Fibroblast of villous mesenchyme (primary cell): Measurements from ENCODE around the gene SLC25A26. TPM values are rescaled to one million over a fixed set of nuclear protein-coding genes. Genes with fewer than 3 reads are reported as not detected.

Source experiments
- DNase-seq: peaks from one replicate; pipeline ENCODE4 v3.0.0-alpha.2; 2010; ENCODE audit warnings: low read depth
- H3K4me3 ChIP-seq: 2 replicates; pipeline ENCODE4 v1.5.1; 2011; ENCODE audit warnings: low read depth, mild to moderate bottlenecking, low read length
- total RNA-seq: library from RNA; depleted of rRNA; stranded (reverse); fragments of >200 nt; gene quantifications from 2 replicates; pipeline ENCODE4 v1.2.3, GENCODE V29; 2012
- TF ChIP-seq, protein P1 (sequence below): IDR thresholded peaks from 2 replicates; pipeline ENCODE4 v1.5.1; 2012; ENCODE audit warnings: low read depth, mild to moderate bottlenecking, low read length; ENCODE audit not compliant: insufficient read depth

Gene SLC25A26
- total RNA-seq, 1 donor: 18.1 TPM

DNA sequence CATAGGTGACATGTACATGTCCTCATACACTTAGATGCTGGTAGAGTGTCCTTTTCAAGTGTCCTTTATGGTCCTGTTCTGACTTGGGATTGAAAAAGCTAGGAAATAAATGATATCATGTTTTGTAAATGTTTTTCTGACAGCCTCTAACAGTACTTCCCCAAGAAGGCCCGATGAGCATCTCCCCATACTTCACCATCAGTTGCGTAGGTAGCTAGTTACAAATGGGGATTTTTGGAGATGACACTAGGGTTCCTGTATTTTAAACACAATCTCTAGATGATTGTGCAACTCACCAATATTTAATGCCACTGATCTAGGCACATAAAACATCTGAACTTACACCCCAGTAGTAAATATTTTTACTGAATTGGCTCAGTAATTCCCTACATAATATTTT is 27.8 kb downstream of the SLC25A26 start:
- no peak overlapping the region for H3K4me3 ChIP-seq
- no peak for DNase-seq
- TF ChIP-seq, protein P1, sequence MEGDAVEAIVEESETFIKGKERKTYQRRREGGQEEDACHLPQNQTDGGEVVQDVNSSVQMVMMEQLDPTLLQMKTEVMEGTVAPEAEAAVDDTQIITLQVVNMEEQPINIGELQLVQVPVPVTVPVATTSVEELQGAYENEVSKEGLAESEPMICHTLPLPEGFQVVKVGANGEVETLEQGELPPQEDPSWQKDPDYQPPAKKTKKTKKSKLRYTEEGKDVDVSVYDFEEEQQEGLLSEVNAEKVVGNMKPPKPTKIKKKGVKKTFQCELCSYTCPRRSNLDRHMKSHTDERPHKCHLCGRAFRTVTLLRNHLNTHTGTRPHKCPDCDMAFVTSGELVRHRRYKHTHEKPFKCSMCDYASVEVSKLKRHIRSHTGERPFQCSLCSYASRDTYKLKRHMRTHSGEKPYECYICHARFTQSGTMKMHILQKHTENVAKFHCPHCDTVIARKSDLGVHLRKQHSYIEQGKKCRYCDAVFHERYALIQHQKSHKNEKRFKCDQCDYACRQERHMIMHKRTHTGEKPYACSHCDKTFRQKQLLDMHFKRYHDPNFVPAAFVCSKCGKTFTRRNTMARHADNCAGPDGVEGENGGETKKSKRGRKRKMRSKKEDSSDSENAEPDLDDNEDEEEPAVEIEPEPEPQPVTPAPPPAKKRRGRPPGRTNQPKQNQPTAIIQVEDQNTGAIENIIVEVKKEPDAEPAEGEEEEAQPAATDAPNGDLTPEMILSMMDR: no peak

DNA sequence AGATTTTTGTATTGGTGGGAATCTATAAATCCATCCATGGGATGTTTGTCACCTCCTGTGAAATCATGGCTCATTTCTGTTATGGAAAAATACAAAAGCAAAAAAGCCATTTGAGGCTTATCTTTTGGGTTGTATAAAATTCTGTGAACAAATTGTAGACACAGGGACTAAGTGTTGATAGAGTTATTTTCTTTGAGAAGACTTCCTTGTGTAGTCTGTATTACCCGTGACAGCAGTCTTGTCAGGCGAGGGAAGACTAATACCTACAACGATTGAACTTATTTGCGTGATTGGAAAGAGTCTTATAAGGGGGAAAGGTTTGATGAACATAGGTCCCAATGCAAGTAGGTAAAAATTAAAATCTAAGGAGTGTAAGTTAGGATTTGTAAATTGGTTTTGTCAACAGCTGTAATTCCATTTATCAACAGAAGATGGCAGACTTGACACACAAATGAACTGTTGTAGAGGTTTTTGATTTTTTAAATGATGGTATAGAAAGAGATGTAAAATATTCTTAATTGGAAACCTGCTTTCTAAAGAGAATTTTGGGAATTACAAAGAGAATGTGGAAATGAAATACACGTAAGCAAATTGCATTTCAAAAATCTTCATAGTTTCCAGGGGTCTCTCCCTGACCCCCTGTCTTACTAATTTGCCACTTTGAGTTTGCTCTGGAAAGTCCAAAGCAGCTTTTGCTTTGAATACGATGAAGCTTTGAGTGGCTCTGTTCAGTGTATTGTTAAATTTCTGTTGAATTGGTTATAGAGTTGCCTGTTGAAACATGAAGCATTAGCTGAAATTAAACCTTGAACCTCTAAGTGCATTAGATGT is 33.2 kb downstream of the SLC25A26 start:
- H3K4me3 ChIP-seq: no peak overlapping the region
- TF ChIP-seq, protein P1: peak; percentile 65
- peak; percentile 59 for DNase-seq

DNA sequence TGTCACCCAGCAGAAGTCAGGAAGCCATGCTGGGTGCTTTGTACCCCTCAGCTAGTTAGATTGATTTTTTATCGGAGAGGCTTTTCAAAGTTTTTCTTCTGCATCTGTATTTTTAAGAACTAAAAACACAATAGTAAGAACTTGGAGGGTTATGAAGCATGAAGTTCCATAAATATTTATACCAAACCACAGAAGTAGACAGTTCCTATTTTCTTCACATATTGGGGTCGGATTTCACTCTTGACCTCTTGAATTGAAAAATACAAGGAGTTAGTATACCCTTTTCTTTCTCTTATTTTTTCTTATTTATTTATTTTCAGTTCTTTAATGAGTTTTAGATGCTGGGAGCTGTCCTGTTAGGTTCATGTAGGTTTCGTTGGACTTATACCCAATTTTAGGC is 35.1 kb downstream of the SLC25A26 start:
- H3K4me3 ChIP-seq: no peak overlapping the region
- no peak for DNase-seq
- TF ChIP-seq, protein P1: no peak

GRCh38 chr3:66256806-66257205 is 36.0 kb downstream of the SLC25A26 start:
- H3K4me3 ChIP-seq: no peak overlapping the region
- TF ChIP-seq, protein P1: no peak
- no peak for DNase-seq

GRCh38 chr3:66259566-66260255 is 38.9 kb downstream of the SLC25A26 start:
- TF ChIP-seq, protein P1: no peak
- H3K4me3 ChIP-seq: no peak overlapping the region
- no peak for DNase-seq

DNA sequence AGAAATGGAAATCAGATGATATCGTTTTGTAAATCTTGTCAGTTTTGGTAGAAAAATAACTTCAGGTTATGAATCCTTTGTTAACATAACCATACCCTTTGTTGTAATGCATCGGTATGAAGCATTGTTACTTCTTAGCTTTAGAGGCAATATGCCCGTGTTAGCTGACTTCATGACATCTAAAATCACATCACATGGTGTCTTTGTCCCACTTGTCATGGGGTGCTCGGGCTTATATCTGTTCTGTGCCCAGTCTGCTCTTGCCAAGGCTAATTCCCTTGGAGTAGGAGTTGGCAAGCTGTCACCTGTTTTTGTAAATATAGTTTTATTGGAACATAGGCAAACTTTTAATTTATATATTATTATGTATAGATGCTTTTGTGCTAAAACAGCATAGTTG is 39.6 kb downstream of the SLC25A26 start:
- DNase-seq: no peak
- TF ChIP-seq, protein P1: no peak
- H3K4me3 ChIP-seq: no peak overlapping the region
